OCI-LY1 (cell line): Measurements from ENCODE around the gene CYB5R4.

ENCODE experiments used
- CTCF ChIP-seq: fragments of 200-600 bp; sonication (generic), shearing (Covaris generic); IDR thresholded peaks from 2 replicates; pipeline ENCODE4 v1.5.1; 2017; ENCODE audit warnings: mild to moderate bottlenecking, antibody characterized with exemption, low read length, moderate library complexity, mixed read lengths
- EZH2 ChIP-seq: fragments of 200-600 bp; sonication (generic), shearing (Covaris generic); IDR thresholded peaks from 2 replicates; pipeline ENCODE4 v1.8.0; 2017; ENCODE audit warnings: borderline replicate concordance, mixed run types, mild to moderate bottlenecking, antibody characterized with exemption, low read length, moderate library complexity, mixed read lengths

- TF ChIP-seq CTCF (no peak), EZH2 (no peak)
Observed at GRCh38 chr6:83908813-83909212, 49.3 kb downstream of the CYB5R4 start.
